Osteoblast (primary cell): ENCODE measurements around the gene RNASEH2A. TPM values are rescaled to one million over a fixed set of nuclear protein-coding genes. Genes with fewer than 3 reads are reported as not detected.
"Not testable (repeated sequence)": the region's sequence is repeated elsewhere in the genome, so short reads cannot be mapped to it uniquely, and the experiment has no call there.

Experiments
- DNase-seq: peaks from one replicate; pipeline ENCODE4 v3.0.0; 2011; ENCODE audit warnings: low spot score, mixed read lengths; ENCODE audit not compliant: insufficient read length; ENCODE audit errors: missing footprints
- H2AFZ ChIP-seq: 2 replicates; pipeline ENCODE4 v1.6.0; 2011; ENCODE audit warnings: mild to moderate bottlenecking, low read length
- H3K27ac ChIP-seq: 2 replicates; pipeline ENCODE4 v1.5.1; 2011; ENCODE audit warnings: mild to moderate bottlenecking, low read depth, low read length, moderate library complexity
- H3K27me3 ChIP-seq: 2 replicates; pipeline ENCODE4 v1.6.0; 2012; ENCODE audit warnings: mild to moderate bottlenecking, control low read depth, inconsistent platforms, low read length, moderate library complexity; ENCODE audit not compliant: insufficient read depth
- H3K36me3 ChIP-seq: 2 replicates; pipeline ENCODE4 v1.5.1; 2011; ENCODE audit warnings: mild to moderate bottlenecking, low read length, control low read depth, moderate library complexity; ENCODE audit not compliant: insufficient read depth
- H3K4me1 ChIP-seq: 2 replicates; pipeline ENCODE4 v1.5.1; 2011; ENCODE audit warnings: mild to moderate bottlenecking, low read length, control low read depth, moderate library complexity; ENCODE audit not compliant: insufficient read depth
- H3K4me2 ChIP-seq: 2 replicates; pipeline ENCODE4 v1.6.0; 2011; ENCODE audit warnings: mild to moderate bottlenecking, low read length; ENCODE audit not compliant: insufficient read depth
- H3K4me3 ChIP-seq: fragments of 200-600 bp; sonication (generic); 3 replicates; pipeline ENCODE4 v1.5.1; 2012; ENCODE audit warnings: mild to moderate bottlenecking, low read length, inconsistent platforms; ENCODE audit not compliant: insufficient read depth
- H3K79me2 ChIP-seq: 2 replicates; pipeline ENCODE4 v1.6.0; 2012; ENCODE audit warnings: mild to moderate bottlenecking, low read length, control low read depth, inconsistent platforms; ENCODE audit not compliant: insufficient read depth
- H3K9me3 ChIP-seq: 2 replicates; pipeline ENCODE4 v1.5.1; 2011; ENCODE audit warnings: low read depth, low read length, control low read depth
- H4K20me1 ChIP-seq: 2 replicates; pipeline ENCODE4 v1.6.0; 2012; ENCODE audit warnings: mild to moderate bottlenecking, low read length, control low read depth; ENCODE audit not compliant: insufficient read depth
- total RNA-seq: library from RNA; depleted of rRNA; stranded (reverse); fragments of >200 nt; gene quantifications from 2 replicates; pipeline ENCODE4 v1.2.3, GENCODE V29; 2012
- TF ChIP-seq, protein P1 (sequence below): IDR thresholded peaks from 2 replicates; pipeline ENCODE4 v1.5.1; 2011; ENCODE audit warnings: mild to moderate bottlenecking, low read depth, low read length, moderate library complexity; ENCODE audit errors: extremely low read depth

The RNASEH2A gene
- total RNA-seq, 1 donor, result 7.6 TPM

DNA sequence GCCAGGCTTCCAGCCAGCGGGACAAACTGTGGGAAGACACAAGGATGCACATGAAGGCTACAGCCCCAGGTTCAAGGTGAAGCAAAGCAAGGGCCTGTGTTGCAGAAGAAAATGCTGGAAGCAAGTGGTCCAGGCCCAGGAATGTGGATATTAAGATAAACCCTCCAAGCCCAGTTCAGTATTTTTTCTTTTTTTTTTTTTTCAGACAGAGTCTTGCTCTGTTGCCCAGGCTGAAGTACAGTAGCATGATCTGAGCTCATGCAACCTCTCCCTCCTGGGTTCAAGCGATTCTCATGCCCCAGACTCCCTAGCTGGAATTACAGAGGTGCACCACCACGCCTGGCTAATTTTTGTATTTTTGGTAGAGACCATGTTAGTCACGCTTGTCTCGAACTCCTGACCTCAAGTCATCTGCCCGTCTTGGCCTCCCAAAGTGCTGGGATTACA lies 9.2 kb upstream of the RNASEH2A start:
- H4K20me1 ChIP-seq, result peaks cover 9% of the 10 kb centered on the region
- H3K4me1 ChIP-seq, result peaks cover 14% of the 10 kb centered on the region
- no peak overlapping the region for H2AFZ ChIP-seq
- TF ChIP-seq, protein P1, sequence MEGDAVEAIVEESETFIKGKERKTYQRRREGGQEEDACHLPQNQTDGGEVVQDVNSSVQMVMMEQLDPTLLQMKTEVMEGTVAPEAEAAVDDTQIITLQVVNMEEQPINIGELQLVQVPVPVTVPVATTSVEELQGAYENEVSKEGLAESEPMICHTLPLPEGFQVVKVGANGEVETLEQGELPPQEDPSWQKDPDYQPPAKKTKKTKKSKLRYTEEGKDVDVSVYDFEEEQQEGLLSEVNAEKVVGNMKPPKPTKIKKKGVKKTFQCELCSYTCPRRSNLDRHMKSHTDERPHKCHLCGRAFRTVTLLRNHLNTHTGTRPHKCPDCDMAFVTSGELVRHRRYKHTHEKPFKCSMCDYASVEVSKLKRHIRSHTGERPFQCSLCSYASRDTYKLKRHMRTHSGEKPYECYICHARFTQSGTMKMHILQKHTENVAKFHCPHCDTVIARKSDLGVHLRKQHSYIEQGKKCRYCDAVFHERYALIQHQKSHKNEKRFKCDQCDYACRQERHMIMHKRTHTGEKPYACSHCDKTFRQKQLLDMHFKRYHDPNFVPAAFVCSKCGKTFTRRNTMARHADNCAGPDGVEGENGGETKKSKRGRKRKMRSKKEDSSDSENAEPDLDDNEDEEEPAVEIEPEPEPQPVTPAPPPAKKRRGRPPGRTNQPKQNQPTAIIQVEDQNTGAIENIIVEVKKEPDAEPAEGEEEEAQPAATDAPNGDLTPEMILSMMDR, result no peak
- H3K79me2 ChIP-seq, result peaks cover 23% of the 10 kb centered on the region
- H3K4me3 ChIP-seq, result no peak overlapping the region
- H3K4me2 ChIP-seq, result no peak overlapping the region
- peaks cover 8% of the 10 kb centered on the region for H3K36me3 ChIP-seq
- H3K27ac ChIP-seq, result no peak overlapping the region
- H3K27me3 ChIP-seq, result no peaks in the 10 kb centered on the region
- no peaks in the 10 kb centered on the region for H3K9me3 ChIP-seq
- no peak for DNase-seq

DNA sequence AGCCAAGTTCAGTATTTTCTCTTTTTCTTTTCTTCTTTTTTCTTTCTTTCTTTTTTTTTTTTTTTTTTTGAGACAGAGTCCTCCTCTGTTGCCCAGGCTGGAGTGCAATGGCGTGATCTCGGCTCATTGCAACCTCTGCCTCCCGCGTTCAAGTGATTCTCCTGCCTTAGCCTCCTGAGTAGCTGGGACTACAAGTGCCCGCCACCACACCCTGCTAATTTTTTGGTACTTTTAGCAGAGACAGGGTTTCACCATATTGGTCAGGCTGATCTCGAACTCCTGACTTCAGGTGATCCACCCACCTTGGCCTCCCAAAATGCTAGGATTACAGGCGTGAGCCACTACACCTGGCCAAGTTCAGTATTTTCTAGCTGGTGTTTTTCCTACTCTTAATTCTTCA lies 8.8 kb upstream of the RNASEH2A start:
- H2AFZ ChIP-seq, H4K20me1 ChIP-seq, H3K36me3 ChIP-seq, H3K27ac ChIP-seq, H3K9me3 ChIP-seq, DNase-seq, H3K4me3 ChIP-seq, H3K4me2 ChIP-seq, H3K27me3 ChIP-seq: not testable (repeated sequence)
- Histone ChIP-seq H3K79me2 (peaks cover 19% of the 10 kb centered on the region), H3K4me1 (peaks cover 18% of the 10 kb centered on the region)

DNA sequence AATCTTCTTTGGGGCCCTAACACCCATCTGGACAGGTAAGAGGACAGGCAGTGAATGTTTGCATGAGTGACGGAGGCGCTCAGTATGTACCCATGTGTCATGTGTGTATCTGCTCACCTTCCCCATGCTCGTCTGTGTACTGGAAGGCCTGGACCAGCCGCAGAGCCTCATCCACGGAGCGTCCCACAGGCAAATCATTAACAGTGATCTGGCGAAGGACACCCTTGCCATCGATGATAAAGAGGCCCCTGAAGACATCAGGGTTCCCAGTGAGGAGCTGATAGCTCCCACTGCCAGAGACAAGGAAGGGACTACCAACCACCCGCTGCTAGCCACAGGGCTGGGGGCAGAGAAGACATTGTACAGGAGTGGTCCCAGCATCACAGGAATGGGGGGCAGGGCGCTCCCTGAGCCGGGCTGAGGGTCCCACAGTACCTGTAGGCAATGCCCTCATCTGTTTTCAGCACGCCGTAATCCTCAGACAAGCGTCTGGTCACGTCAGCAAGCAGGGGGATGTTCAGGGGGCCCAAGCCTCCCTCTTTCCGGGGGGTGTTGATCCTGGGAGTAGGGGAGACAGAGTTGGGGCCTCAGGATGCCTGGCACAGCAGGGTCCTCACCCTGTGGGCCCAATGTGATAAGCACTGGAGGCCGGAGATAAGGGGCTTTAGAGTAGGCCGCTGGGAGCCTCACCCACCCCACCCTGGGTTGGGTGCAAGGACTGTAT lies 6.5 kb upstream of the RNASEH2A start:
- Histone ChIP-seq H3K4me2 (peak overlapping the region; percentile 95), H3K4me1 (peaks cover 14% of the 10 kb centered on the region), H3K9me3 (no peaks in the 10 kb centered on the region), H3K36me3 (peaks cover 8% of the 10 kb centered on the region), H3K27ac (no peak overlapping the region), H4K20me1 (peaks cover 3% of the 10 kb centered on the region), H3K27me3 (no peaks in the 10 kb centered on the region), H2AFZ (no peak overlapping the region), H3K4me3 (no peak overlapping the region), H3K79me2 (peaks cover 11% of the 10 kb centered on the region)
- DNase-seq, result peak; percentile 32
- TF ChIP-seq, protein P1, result no peak

DNA sequence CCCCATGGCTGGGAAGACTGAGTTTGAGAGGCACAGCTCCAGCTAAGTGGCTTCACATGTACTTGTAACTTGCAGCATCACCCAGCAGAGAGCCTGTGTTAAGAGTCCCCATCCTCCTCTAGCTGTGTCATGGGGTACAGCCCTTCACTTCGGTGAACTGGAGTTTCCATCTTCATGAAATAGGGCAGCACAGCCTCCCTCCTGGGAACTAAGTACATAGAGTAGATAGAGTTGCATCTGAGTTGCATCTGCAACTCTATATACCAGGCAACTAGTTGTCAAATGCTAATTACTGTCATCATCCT lies 6.0 kb upstream of the RNASEH2A start:
- H3K36me3 ChIP-seq, result peaks cover 8% of the 10 kb centered on the region
- H3K79me2 ChIP-seq, result peaks cover 11% of the 10 kb centered on the region
- TF ChIP-seq, protein P1, result no peak
- peak overlapping the region; percentile 95 for H3K4me2 ChIP-seq
- peaks cover 3% of the 10 kb centered on the region for H4K20me1 ChIP-seq
- peak overlapping the region; percentile 94 for H3K4me3 ChIP-seq
- no peak overlapping the region for H3K27ac ChIP-seq
- no peaks in the 10 kb centered on the region for H3K9me3 ChIP-seq
- H3K27me3 ChIP-seq, result no peaks in the 10 kb centered on the region
- no peak overlapping the region for H2AFZ ChIP-seq
- DNase-seq, result peak; percentile 62
- H3K4me1 ChIP-seq, result peaks cover 14% of the 10 kb centered on the region
